Hematopoietic multipotent progenitor cell treated with erythropoietin and hydrocortisone succinate and interleukin-3 and kit ligand, for 8 days (in vitro differentiated cells): ENCODE results near the gene NCEH1.
"Not testable (repeated sequence)": the region's sequence is repeated elsewhere in the genome, so short reads cannot be mapped to it uniquely, and the experiment has no call there.

Source experiments
- DNase-seq: peaks from one replicate; pipeline ENCODE4 v3.0.0-alpha.2; 2015

Gene NCEH1

DNA sequence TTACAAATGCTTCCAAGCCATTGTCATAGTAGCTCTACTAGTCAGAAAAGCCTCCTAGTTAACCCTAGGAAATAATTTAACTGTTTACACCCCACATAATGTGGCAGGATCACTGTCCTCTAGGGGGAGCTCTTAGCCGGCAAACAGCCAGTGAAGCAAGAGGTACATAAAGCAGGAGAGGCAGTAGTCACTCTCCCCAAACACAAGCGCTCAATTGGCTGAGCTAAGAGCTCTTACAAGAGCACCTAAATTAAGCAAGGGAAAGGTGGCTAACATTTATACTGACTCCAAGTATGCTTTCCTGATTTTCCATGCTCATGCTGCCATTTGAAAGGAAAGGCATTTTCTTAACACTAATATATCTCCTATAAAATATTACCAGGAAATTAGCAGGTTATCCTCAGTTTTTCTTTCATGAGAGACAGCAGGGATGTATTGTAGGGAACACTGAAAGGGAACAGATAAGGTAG, 37.6 kb downstream of the NCEH1 start:
- DNase-seq = peak; percentile 90

GRCh38 chr3:172669021-172669420, 41.8 kb downstream of the NCEH1 start:
- DNase-seq = no peak

- DNase-seq = peak; percentile 86
Measured at GRCh38 chr3:172666873-172667694, 43.8 kb downstream of the NCEH1 start.

- DNase-seq = no peak
Measured at GRCh38 chr3:172666181-172666872, 44.5 kb downstream of the NCEH1 start.

- not testable (repeated sequence) for DNase-seq
Measured at GRCh38 chr3:172665510-172665909, 45.4 kb downstream of the NCEH1 start.

DNA sequence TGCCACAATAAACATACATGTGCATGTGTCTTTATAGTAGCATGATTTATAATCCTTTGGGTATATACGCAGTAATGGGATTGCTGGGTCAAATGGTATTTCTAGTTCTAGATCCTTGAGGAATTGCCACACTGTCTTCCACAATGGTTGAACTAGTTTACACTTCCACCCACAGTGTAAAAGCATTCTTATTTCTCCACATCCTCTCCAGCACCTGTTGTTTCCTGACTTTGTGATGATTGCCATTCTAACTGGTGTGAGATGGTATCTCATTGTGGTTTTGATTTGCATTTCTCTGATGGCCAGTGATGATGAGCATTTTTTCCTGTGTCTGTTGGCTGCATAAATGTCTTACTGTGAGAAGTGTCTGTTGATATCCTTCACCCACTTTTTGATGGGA, 50.4 kb downstream of the NCEH1 start:
- DNase-seq = not testable (repeated sequence)

DNA sequence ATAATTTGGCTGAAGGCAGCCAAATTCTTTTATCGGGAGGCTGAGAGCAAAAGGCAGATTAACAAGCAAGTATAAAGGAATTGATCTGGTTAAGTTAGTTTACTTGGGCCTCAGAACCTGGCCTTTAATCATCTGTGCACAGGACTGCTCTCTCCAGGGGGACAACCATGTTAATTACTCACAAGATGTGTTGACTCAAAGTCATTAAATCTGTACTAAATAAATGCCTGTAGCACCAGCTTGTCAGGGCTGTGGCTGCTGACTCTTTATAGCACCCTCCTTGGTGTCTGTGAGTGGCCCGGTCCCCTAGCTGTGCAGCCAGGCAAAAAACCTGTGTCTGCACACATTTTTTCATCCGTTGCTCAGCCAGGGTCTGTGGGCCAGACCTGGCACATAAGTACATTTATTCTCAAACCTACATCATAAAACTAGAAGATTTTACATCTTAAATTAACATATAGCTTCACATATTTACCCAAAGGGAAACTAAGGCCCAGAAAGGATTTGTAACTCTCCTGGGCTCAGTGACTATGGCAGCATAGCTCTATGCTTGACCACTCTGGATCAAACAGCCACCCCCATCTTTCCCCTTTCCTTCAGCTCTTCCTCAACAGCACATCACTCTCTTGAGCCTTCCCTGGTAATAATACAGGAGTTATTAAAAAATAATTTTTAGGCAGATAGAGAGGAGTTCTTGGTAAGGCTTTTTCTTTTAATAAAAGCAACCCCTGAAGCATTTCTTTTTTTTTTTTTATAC, 51.4 kb downstream of the NCEH1 start:
- no peak for DNase-seq

GRCh38 chr3:172658344-172659245, 52.3 kb downstream of the NCEH1 start:
- no peak for DNase-seq

- no peak for DNase-seq
Measured at GRCh38 chr3:172656602-172657001, 54.3 kb downstream of the NCEH1 start.

DNA sequence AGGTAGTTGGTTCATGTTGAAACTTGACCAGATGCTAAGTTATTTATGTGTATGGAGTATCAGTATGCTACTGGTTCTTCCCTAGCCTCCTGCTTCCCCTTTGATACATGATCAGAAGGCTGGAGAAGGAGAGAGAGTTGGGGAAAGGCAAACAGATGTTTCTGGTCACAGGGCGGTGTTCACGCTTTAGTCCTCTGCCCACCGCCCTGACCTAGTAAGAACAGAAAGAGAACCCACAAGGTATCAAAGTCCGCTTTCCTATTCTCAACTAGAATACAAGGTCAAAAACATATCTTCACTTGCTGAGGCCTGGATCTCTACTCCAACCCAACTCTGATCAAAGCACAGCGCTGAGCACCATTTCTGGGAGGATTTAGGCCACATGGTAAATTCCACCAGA, 55.5 kb downstream of the NCEH1 start:
- no peak for DNase-seq

- DNase-seq = no peak
Measured at GRCh38 chr3:172654470-172654869, 56.4 kb downstream of the NCEH1 start.

DNA sequence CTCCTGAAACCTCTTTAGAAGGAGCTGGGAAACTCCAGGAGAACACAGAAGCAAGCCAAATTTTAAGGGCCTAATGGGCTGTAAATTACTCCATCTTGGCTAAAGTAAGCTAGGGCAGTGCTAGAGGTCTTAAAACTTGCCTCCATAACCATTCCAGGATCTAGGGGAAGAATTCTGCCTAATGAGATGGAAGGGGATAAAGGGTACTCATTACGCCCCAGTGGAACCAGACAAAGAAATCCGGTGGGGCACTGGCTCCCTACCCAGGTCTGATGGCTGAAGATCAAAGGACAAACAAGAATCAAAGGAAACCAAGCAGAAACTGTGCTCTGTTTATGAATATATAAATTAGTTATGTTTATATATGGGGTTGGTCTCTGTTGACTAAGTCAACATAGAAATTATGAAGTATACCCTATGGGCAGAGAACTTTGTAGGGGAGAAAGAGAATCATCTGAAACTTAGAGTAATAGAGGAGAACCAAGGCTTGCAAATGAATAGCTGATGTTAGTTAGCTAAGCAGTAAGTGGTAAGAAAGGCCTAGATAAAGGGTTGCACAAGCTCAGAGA, 57.8 kb downstream of the NCEH1 start:
- DNase-seq = no peak

- DNase-seq = no peak
Measured at GRCh38 chr3:172651936-172652625, 58.8 kb downstream of the NCEH1 start.

GRCh38 chr3:172649987-172650386, 60.9 kb downstream of the NCEH1 start:
- no peak for DNase-seq

DNA sequence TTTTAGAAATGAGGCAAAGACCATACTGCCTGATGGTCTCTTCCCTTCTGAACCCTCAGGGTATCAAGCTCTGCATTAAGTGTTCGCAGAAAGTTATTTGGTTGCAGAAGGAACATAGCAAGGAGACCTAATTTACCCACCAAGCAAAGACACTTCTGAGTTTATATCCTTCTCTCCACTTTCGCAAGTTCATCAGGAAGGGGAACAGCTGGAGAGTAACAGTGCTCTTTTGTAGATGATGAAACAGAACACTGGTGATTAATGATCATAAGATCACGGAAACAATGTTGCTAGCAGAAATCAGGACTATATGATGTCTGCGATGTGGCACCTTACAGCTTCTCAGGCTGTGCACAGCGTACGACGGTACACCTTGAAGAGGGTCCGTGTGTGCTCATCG, 62.1 kb downstream of the NCEH1 start:
- no peak for DNase-seq

DNA sequence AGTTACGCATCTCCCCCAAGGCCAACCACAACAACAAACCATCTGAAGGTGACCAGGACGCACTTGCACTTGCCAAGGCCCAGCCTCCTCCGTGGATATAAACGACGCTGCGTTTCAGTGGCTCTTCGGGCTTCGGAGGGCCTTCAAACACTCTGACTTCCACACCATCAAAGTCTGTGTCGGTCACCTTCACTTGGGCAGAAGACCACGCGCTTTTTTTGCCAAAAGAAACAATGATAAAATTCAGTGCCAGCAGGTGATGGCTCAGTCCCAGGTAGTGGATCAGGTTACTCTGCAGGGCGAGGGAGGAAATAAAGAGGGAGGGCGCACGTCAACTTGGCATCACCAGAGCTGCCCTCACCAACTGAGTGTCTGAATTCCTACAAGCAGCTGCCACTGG, 63.0 kb downstream of the NCEH1 start:
- DNase-seq = no peak

DNA sequence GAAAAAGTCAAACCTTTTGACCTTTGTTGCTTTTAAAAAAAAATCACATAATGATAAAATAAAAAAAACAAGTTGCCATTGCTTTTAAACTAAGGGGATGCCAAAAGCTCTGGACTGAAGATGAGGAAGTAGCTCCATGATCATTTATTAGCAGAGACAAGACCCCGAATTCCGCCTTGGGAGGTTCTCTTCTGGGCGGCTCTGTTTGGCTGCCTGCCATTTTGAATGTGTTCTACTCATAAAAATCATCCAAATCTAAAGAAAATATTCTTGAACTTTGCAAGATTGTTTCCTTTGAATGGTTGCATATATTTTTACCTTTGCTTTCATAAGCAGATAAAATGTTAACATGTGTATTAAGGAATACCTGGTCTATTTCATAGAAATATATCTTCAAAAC, 63.8 kb downstream of the NCEH1 start:
- DNase-seq = no peak

DNA sequence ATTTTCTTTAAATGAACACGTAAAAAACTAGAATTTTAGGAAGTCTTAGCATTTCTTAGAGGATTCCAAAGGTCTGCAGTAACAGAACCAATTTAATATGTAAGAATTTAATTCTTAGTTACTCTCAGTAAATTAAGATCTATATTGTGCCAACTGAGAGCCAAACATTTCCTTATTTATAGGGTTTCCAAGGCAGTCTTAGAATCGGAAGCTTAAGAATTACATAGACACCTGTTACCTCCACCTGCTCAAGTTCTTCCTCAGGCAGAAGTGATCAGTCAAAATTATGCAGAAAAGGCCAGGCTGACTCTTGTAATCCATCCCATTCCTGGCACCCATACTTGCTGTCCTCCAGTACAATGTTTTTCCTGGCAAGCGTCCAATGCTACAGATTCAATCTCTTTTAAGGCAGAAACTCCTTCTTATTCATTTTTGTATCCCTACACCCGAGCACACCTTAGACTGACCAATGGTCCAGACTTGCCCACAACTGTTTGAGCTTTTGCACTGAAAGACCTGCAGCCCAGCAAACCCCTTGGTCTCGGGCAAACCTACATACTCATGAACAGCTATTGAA, 64.3 kb downstream of the NCEH1 start:
- peak; percentile 46 for DNase-seq

GRCh38 chr3:172644258-172644657, 66.6 kb downstream of the NCEH1 start:
- DNase-seq = no peak

GRCh38 chr3:172643506-172644179, 67.2 kb downstream of the NCEH1 start:
- DNase-seq = peak; percentile 78
